ENCODE results near the gene TOP2B. TPM values are rescaled to one million over a fixed set of nuclear protein-coding genes. Genes with fewer than 3 reads are reported as not detected.

TOP2B gene, protein sequence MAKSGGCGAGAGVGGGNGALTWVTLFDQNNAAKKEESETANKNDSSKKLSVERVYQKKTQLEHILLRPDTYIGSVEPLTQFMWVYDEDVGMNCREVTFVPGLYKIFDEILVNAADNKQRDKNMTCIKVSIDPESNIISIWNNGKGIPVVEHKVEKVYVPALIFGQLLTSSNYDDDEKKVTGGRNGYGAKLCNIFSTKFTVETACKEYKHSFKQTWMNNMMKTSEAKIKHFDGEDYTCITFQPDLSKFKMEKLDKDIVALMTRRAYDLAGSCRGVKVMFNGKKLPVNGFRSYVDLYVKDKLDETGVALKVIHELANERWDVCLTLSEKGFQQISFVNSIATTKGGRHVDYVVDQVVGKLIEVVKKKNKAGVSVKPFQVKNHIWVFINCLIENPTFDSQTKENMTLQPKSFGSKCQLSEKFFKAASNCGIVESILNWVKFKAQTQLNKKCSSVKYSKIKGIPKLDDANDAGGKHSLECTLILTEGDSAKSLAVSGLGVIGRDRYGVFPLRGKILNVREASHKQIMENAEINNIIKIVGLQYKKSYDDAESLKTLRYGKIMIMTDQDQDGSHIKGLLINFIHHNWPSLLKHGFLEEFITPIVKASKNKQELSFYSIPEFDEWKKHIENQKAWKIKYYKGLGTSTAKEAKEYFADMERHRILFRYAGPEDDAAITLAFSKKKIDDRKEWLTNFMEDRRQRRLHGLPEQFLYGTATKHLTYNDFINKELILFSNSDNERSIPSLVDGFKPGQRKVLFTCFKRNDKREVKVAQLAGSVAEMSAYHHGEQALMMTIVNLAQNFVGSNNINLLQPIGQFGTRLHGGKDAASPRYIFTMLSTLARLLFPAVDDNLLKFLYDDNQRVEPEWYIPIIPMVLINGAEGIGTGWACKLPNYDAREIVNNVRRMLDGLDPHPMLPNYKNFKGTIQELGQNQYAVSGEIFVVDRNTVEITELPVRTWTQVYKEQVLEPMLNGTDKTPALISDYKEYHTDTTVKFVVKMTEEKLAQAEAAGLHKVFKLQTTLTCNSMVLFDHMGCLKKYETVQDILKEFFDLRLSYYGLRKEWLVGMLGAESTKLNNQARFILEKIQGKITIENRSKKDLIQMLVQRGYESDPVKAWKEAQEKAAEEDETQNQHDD (N-terminal part only)
- polyA plus RNA-seq, result 120 TPM
- long read RNA-seq, donor 1, result 0 reads
- long read RNA-seq, donor 2, full-length matches to known transcripts, result 2 of 7 reads
- long read RNA-seq, donor 2, partial matches to known transcripts, result 5 of 7 reads
- long read RNA-seq, donor 2, other reads (novel, unspliced or antisense), result 0 of 7 reads
- long read RNA-seq, donor 3, result 0 reads
- long read RNA-seq, donor 4, result 0 reads
- long read RNA-seq, donor 5, result 0 reads
- long read RNA-seq, donor 6, full-length matches to known transcripts, result 5 of 26 reads
- long read RNA-seq, donor 6, partial matches to known transcripts, result 21 of 26 reads
- long read RNA-seq, donor 6, other reads (novel, unspliced or antisense), result 0 of 26 reads
- long read RNA-seq, donor 7, partial matches to known transcripts, result 6 of 6 reads
- long read RNA-seq, donor 7, other reads (novel, unspliced or antisense), result 0 of 6 reads
- long read RNA-seq, donor 8, full-length matches to known transcripts, result 5 of 25 reads
- long read RNA-seq, donor 8, partial matches to known transcripts, result 20 of 25 reads
- long read RNA-seq, donor 8, other reads (novel, unspliced or antisense), result 0 of 25 reads
- long read RNA-seq, donor 9, full-length matches to known transcripts, result 1 of 8 reads
- long read RNA-seq, donor 9, partial matches to known transcripts, result 7 of 8 reads
- long read RNA-seq, donor 9, other reads (novel, unspliced or antisense), result 0 of 8 reads
- long read RNA-seq, donor 10, full-length matches to known transcripts, result 6 of 6 reads
- long read RNA-seq, donor 10, partial matches to known transcripts, result 0 of 6 reads
- long read RNA-seq, donor 10, other reads (novel, unspliced or antisense), result 0 of 6 reads
- long read RNA-seq, donor 11, full-length matches to known transcripts, result 1 of 8 reads
- long read RNA-seq, donor 11, partial matches to known transcripts, result 7 of 8 reads
- long read RNA-seq, donor 11, other reads (novel, unspliced or antisense), result 0 of 8 reads

- peak within 1 kb of the TSS; percentile 74 for H3K4me3 ChIP-seq (ENCODE audit: low read length)
Measured at GRCh38 chr3:25664812-25665314, at the start of gene TOP2B. Gene TOP2B (minus strand): TSS chr3:25664907. CDS start chr3:25664297, 610 bp downstream.

GRCh38 chr3:25713341-25713985 is 48.8 kb upstream of the TOP2B start:
- no peak for DNase-seq
- H3K36me3 ChIP-seq (ENCODE audit: control insufficient read depth, insufficient read depth, low read length), result no peaks in the 10 kb centered on the region
- no peaks in the 10 kb centered on the region for H3K27me3 ChIP-seq (ENCODE audit: control insufficient read depth, insufficient read depth, low read length)
- H3K4me3 ChIP-seq (ENCODE audit: low read length), result no peak overlapping the region
- H3K4me1 ChIP-seq (ENCODE audit: control insufficient read depth, insufficient read depth, low read length), result no peaks in the 10 kb centered on the region
- H3K9me3 ChIP-seq (ENCODE audit: control insufficient read depth, low read depth, low read length), result no peaks in the 10 kb centered on the region
- H3K27ac ChIP-seq (ENCODE audit: low read length), result no peak overlapping the region
- 100% methylated on average over 1 of the region's 11 CpGs for WGBS (ENCODE audit: insufficient coverage, low lambda C conversion rate)

More at GRCh38 chr3:25664812-25665314, at the start of gene TOP2B:
- Histone ChIP-seq H3K27ac (ENCODE audit: low read length) (peak within 1 kb of the TSS; percentile 91), H3K36me3 (ENCODE audit: control insufficient read depth, insufficient read depth, low read length) (no peaks in the 10 kb centered on the region), H3K27me3 (ENCODE audit: control insufficient read depth, insufficient read depth, low read length) (no peaks in the 10 kb centered on the region), H3K9me3 (ENCODE audit: control insufficient read depth, low read depth, low read length) (no peaks in the 10 kb centered on the region), H3K4me1 (ENCODE audit: control insufficient read depth, insufficient read depth, low read length) (peaks cover 4% of the 10 kb centered on the region)
- peak; percentile 97 to 98 for DNase-seq
- WGBS (ENCODE audit: insufficient coverage, low lambda C conversion rate), result no CpG with 5 or more reads among the region's 33 CpGs

DNA sequence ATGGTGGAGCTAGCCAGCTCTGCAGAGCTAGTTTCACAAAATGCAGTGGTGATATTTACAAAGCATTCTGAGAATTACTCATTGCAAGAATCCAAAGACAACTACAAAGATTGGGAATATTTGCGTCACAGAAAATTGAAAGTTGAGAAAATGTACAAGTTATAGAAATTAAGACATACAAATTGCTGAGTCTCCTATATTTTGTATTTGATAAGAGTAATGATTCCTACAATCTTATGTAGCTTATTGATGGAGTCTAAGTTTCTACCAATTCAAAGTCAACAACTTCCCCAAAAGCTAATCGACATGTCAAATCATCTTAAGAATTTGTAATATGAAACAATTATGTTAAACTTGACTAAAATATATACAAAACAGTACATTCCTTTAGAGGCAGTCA is 46.4 kb upstream of the TOP2B start:
- no peak overlapping the region for H3K4me3 ChIP-seq (ENCODE audit: low read length)
- H3K36me3 ChIP-seq (ENCODE audit: control insufficient read depth, insufficient read depth, low read length), result no peaks in the 10 kb centered on the region
- WGBS (ENCODE audit: insufficient coverage, low lambda C conversion rate), result no CpG with 5 or more reads among the region's 2 CpGs
- no peaks in the 10 kb centered on the region for H3K27me3 ChIP-seq (ENCODE audit: control insufficient read depth, insufficient read depth, low read length)
- no peaks in the 10 kb centered on the region for H3K4me1 ChIP-seq (ENCODE audit: control insufficient read depth, insufficient read depth, low read length)
- DNase-seq, result no peak
- no peaks in the 10 kb centered on the region for H3K9me3 ChIP-seq (ENCODE audit: control insufficient read depth, low read depth, low read length)
- no peak overlapping the region for H3K27ac ChIP-seq (ENCODE audit: low read length)

DNA sequence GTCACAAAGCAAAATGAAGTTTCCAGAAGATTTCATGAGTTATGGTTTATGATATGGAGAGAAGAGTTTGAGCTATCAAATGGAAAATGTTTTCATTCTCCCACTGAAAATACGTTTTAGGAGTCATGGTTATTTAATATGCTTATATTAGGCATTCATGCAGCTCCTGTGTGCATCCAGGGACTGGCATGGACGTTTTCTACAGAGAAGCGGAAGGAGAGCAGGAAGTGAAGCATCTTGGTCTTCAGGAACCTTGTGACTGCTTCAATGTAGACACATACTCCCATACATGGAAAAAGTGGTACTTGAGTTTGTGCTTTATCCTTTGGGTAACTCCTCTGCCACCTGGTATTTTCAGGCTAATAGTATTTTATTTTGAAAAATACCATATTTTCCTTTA is 43.3 kb upstream of the TOP2B start:
- no CpG with 5 or more reads among the region's 3 CpGs for WGBS (ENCODE audit: insufficient coverage, low lambda C conversion rate)
- Histone ChIP-seq H3K27ac (ENCODE audit: low read length) (no peak overlapping the region), H3K4me1 (ENCODE audit: control insufficient read depth, insufficient read depth, low read length) (no peaks in the 10 kb centered on the region)

DNA sequence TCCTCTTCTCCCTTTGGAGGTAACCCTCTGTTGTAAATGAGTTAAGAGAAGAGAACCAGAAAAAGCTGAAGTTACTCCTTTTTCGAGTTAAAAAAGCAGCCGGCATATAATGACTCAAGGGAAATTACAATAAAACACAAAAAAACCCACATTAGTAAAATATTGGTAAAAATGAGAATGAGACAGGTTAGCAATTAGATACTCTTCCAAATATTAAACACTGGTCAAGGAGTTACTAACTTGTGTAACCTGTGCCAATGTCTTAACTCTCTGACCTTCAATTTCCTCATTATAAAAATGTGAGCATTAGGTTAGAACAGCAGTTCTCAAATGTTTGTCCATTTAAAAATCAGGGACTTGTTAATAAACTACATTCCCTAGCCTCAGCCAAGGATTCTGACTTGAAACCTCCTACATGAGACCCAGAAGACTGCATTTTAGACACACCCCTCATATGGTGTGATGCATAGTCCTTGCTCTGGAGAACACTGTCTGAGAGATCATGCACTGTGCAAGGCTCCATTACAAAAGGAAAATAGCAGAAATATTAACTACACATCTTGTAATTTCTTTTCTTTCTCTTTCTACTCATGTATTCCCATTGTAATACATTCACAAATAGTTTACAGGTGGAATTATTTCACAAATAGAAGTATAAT is 42.7 kb upstream of the TOP2B start:
- Histone ChIP-seq H3K9me3 (ENCODE audit: control insufficient read depth, low read depth, low read length) (no peaks in the 10 kb centered on the region), H3K36me3 (ENCODE audit: control insufficient read depth, insufficient read depth, low read length) (no peaks in the 10 kb centered on the region), H3K4me3 (ENCODE audit: low read length) (no peak overlapping the region), H3K27ac (ENCODE audit: low read length) (no peak overlapping the region), H3K4me1 (ENCODE audit: control insufficient read depth, insufficient read depth, low read length) (no peaks in the 10 kb centered on the region), H3K27me3 (ENCODE audit: control insufficient read depth, insufficient read depth, low read length) (no peaks in the 10 kb centered on the region)
- no peak for DNase-seq
- 87% methylated on average over 2 of the region's 2 CpGs for WGBS (ENCODE audit: insufficient coverage, low lambda C conversion rate)

More for the DNA sequence above, 43.3 kb upstream of the TOP2B start:
- Histone ChIP-seq H3K4me3 (ENCODE audit: low read length) (no peak overlapping the region), H3K27me3 (ENCODE audit: control insufficient read depth, insufficient read depth, low read length) (no peaks in the 10 kb centered on the region), H3K9me3 (ENCODE audit: control insufficient read depth, low read depth, low read length) (no peaks in the 10 kb centered on the region), H3K36me3 (ENCODE audit: control insufficient read depth, insufficient read depth, low read length) (no peaks in the 10 kb centered on the region)
- no peak for DNase-seq

DNA sequence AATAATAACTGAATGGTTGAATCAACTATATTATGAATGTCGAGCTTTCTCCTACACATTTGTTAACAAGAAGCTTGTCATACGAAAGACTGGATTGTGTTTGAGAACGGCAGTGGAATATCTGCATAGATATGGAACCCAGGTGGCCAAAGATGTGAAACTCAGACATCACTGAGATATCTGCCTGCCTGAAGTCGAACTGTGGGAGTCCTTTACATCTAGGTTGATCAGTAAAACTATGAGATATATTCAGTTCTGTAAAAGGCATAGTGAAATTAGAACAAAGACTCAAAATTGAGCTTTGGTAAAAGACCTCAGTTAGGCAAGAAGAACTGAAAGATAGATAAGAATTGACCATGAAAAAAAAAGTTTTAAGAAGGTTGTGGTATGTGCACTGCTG is 41.5 kb upstream of the TOP2B start:
- no peaks in the 10 kb centered on the region for H3K9me3 ChIP-seq (ENCODE audit: control insufficient read depth, low read depth, low read length)
- H3K4me1 ChIP-seq (ENCODE audit: control insufficient read depth, insufficient read depth, low read length), result no peaks in the 10 kb centered on the region
- H3K27ac ChIP-seq (ENCODE audit: low read length), result no peak overlapping the region
- WGBS (ENCODE audit: insufficient coverage, low lambda C conversion rate), result 100% methylated on average over 1 of the region's 4 CpGs
- DNase-seq, result no peak
- H3K27me3 ChIP-seq (ENCODE audit: control insufficient read depth, insufficient read depth, low read length), result no peaks in the 10 kb centered on the region
- no peaks in the 10 kb centered on the region for H3K36me3 ChIP-seq (ENCODE audit: control insufficient read depth, insufficient read depth, low read length)
- no peak overlapping the region for H3K4me3 ChIP-seq (ENCODE audit: low read length)

- Histone ChIP-seq H3K27ac (ENCODE audit: low read length) (no peak overlapping the region), H3K4me1 (ENCODE audit: control insufficient read depth, insufficient read depth, low read length) (no peaks in the 10 kb centered on the region), H3K36me3 (ENCODE audit: control insufficient read depth, insufficient read depth, low read length) (no peaks in the 10 kb centered on the region), H3K27me3 (ENCODE audit: control insufficient read depth, insufficient read depth, low read length) (no peaks in the 10 kb centered on the region), H3K4me3 (ENCODE audit: low read length) (no peak overlapping the region), H3K9me3 (ENCODE audit: control insufficient read depth, low read depth, low read length) (no peaks in the 10 kb centered on the region)
- DNase-seq, result no peak
- no CpG with 5 or more reads among the region's 1 CpG for WGBS (ENCODE audit: insufficient coverage, low lambda C conversion rate)
Measured at GRCh38 chr3:25697553-25697952, 32.8 kb upstream of the TOP2B start.

DNA sequence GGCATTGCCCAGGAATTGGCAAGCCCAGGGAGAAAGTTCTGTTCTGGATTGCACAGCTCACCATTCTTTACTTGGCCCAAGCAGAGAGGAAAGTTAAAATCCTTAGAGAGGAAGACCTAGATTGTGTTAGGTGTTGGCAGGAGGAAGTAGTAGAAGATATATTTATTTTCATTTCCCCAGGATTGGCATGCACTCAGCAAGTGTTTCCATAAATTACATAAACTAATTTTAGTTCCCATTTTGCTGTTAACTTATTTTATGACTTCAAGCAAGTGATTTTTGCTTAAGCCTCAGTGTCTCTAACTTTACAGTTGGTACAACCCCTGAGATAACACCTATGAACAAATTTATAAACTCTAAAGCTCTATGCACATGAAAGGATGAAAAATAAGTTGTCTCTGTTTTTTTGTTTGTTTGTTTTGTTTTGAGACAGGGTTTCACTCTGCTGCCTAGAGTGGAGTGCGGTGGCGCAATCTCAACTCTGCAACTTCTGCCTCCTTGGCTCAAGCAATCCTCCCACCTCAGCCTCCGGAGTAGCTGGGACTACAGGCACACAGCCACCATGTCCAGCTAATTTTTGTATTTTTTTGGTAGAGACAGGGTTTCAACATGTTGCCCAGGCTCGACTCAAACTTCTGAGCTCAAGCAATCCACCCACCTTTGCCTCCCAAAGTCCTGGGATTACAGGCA is 31.2 kb upstream of the TOP2B start:
- no CpG with 5 or more reads among the region's 4 CpGs for WGBS (ENCODE audit: insufficient coverage, low lambda C conversion rate)
- Histone ChIP-seq H3K36me3 (ENCODE audit: control insufficient read depth, insufficient read depth, low read length) (no peaks in the 10 kb centered on the region), H3K4me3 (ENCODE audit: low read length) (no peak overlapping the region), H3K4me1 (ENCODE audit: control insufficient read depth, insufficient read depth, low read length) (no peaks in the 10 kb centered on the region), H3K9me3 (ENCODE audit: control insufficient read depth, low read depth, low read length) (no peaks in the 10 kb centered on the region), H3K27ac (ENCODE audit: low read length) (no peak overlapping the region), H3K27me3 (ENCODE audit: control insufficient read depth, insufficient read depth, low read length) (no peaks in the 10 kb centered on the region)
- no peak for DNase-seq

Data from large intestine (tissue), 12 donors.